Endothelial cell of umbilical vein (primary cell): ENCODE data around the gene PPP2R3B. TPM values are rescaled to one million over a fixed set of nuclear protein-coding genes. Genes with fewer than 3 reads are reported as not detected.

Experiments
- BruUV-seq: library from RNA; stranded (reverse); fragments of 400-500 nt; replicated peaks from 2 replicates; lab custom pipeline; 2021; lab: Mats Ljungman, UMichigan
- CTCF ChIA-PET: fragments of 300-600, 350-600 bp; sonication (Branson Sonifier 250); formaldehyde crosslinking; loops from one replicate; lab custom pipeline; 2021; ENCODE audit warnings: antibody characterized with exemption, inconsistent platforms; lab: Charles Lee
- POLR2A ChIA-PET: fragments of 300-600, 350-600 bp; sonication (Branson Sonifier 250); formaldehyde crosslinking; loops from one replicate; lab custom pipeline; 2021; ENCODE audit warnings: antibody characterized with exemption, inconsistent platforms; lab: Charles Lee
- DNase-seq: peaks from one replicate; pipeline ENCODE4 v3.0.0-alpha.2; 2011; ENCODE audit warnings: low read depth, low spot score
- FAIRE-seq: peaks from 2 replicates; lab custom pipeline; 2011; peaks lifted over from hg19 to GRCh38; lab: Jason Lieb, UNC
- H2AFZ ChIP-seq: 2 replicates; pipeline ENCODE4 v1.6.0; 2012; ENCODE audit warnings: low read depth, low read length, control low read depth, inconsistent platforms
- H3K27ac ChIP-seq: 2 replicates; pipeline ENCODE4 v1.5.1; 2011; ENCODE audit warnings: low read depth, mild to moderate bottlenecking, control low read depth, low read length, moderate library complexity; ENCODE audit not compliant: insufficient read depth
- H3K27me3 ChIP-seq, 2 experiments: 2 replicates each; pipeline versions ENCODE4 v1.6.0 to v1.6.1; 2011; ENCODE audit warnings: low read length in 2 of 2, mixed read lengths in 1 of 2; ENCODE audit not compliant: control insufficient read depth in 2 of 2, insufficient read depth in 2 of 2
- H3K36me3 ChIP-seq, 2 experiments: 2 replicates in 1 of 2; 3 replicates in 1 of 2; pipeline ENCODE4 v1.5.1; 2011; ENCODE audit warnings: low read length in 2 of 2, mild to moderate bottlenecking in 1 of 2, moderate library complexity in 1 of 2; ENCODE audit not compliant: control insufficient read depth in 2 of 2, insufficient read depth in 2 of 2; ENCODE audit errors: extremely low read depth in 1 of 2
- H3K4me1 ChIP-seq: 3 replicates; pipeline ENCODE4 v1.5.1; 2011; ENCODE audit warnings: mild to moderate bottlenecking, low read length; ENCODE audit not compliant: control insufficient read depth, insufficient read depth; ENCODE audit errors: extremely low read depth
- H3K4me2 ChIP-seq: 2 replicates; pipeline ENCODE4 v1.6.1; 2011; ENCODE audit warnings: low read length, control low read depth, mixed read lengths; ENCODE audit not compliant: insufficient read depth
- H3K4me3 ChIP-seq, 3 experiments: fragments of 200-600 bp in 1 of 3; sonication (generic), shearing (Covaris generic) in 1 of 3; replicated peaks in 1 of 3; 2 replicates each; pipeline ENCODE4 v1.5.1; 2011 to 2016; ENCODE audit warnings: control low read depth in 3 of 3, low read length in 3 of 3, mild to moderate bottlenecking in 2 of 3, inconsistent platforms in 1 of 3, low read depth in 1 of 3, moderate library complexity in 1 of 3; ENCODE audit not compliant: insufficient read depth in 1 of 3
- H3K79me2 ChIP-seq: 2 replicates; pipeline ENCODE4 v1.6.0; 2012; ENCODE audit warnings: low read length, inconsistent platforms; ENCODE audit not compliant: control insufficient read depth, insufficient read depth
- H3K9ac ChIP-seq: replicated peaks from 2 replicates; pipeline ENCODE3; 2011; ENCODE audit warnings: low read length, control low read depth; ENCODE audit not compliant: insufficient read depth; ENCODE audit errors: extremely low read depth
- H3K9me1 ChIP-seq: replicated peaks from 3 replicates; pipeline ENCODE4 v1.6.0; 2011; ENCODE audit warnings: mild to moderate bottlenecking, low read length; ENCODE audit not compliant: control insufficient read depth, insufficient read depth; ENCODE audit errors: extremely low read depth
- H3K9me3 ChIP-seq: replicated peaks from 2 replicates; pipeline ENCODE4 v1.5.1; 2012; ENCODE audit warnings: low read length, inconsistent platforms; ENCODE audit not compliant: control insufficient read depth, insufficient read depth
- H4K20me1 ChIP-seq: replicated peaks from 2 replicates; pipeline ENCODE3; 2011; ENCODE audit warnings: mild to moderate bottlenecking, low read length; ENCODE audit not compliant: control insufficient read depth, insufficient read depth; ENCODE audit errors: extremely low read depth
- CTCF ChIP-seq, 2 donors: IDR thresholded peaks; 1 replicate in 1 of 2; 2 replicates in 1 of 2; pipeline ENCODE4 v1.5.1; 2011; ENCODE audit warnings: low read length in 2 of 2, mild to moderate bottlenecking in 2 of 2, moderate library complexity in 2 of 2, control low read depth in 1 of 2, inconsistent platforms in 1 of 2, low read depth in 1 of 2; ENCODE audit not compliant: insufficient read depth in 1 of 2; ENCODE audit errors: extremely low read depth in 1 of 2
- EZH2 ChIP-seq: IDR thresholded peaks from 2 replicates; pipeline ENCODE4 v1.6.1; 2012; ENCODE audit warnings: borderline replicate concordance, low read depth, mild to moderate bottlenecking, moderate library complexity, low read length, inconsistent platforms; ENCODE audit not compliant: severe bottlenecking
- FOS ChIP-seq: IDR thresholded peaks from 2 replicates; pipeline ENCODE4 v1.6.1; 2011; ENCODE audit warnings: mild to moderate bottlenecking, low read length, moderate library complexity, borderline replicate concordance; ENCODE audit not compliant: insufficient read depth
- GATA2 ChIP-seq: IDR thresholded peaks from 2 replicates; pipeline ENCODE4 v1.7.0; 2011; ENCODE audit warnings: low read depth, mild to moderate bottlenecking, moderate library complexity, mixed read lengths, low read length; ENCODE audit not compliant: insufficient read length, insufficient read depth
- JUN ChIP-seq: IDR thresholded peaks from 2 replicates; pipeline ENCODE4 v1.6.1; 2011; ENCODE audit warnings: borderline replicate concordance, low read depth; ENCODE audit not compliant: insufficient read length, insufficient read depth
- MAX ChIP-seq: IDR thresholded peaks from 2 replicates; pipeline ENCODE4 v1.6.1; 2011; ENCODE audit not compliant: insufficient read depth, insufficient read length
- MYC ChIP-seq: IDR thresholded peaks from one replicate; pipeline ENCODE4 v1.6.1; 2011; ENCODE audit warnings: mild to moderate bottlenecking, low read depth, low read length
- POLR2A ChIP-seq: IDR thresholded peaks from 2 replicates; pipeline ENCODE4 v1.6.1; 2012; ENCODE audit warnings: low read depth, mild to moderate bottlenecking, control low read depth, low read length
- POLR2AphosphoS5 ChIP-seq: IDR thresholded peaks from 2 replicates; pipeline ENCODE4 v1.6.1; 2012; ENCODE audit warnings: low read depth, mild to moderate bottlenecking, control low read depth, low read length, moderate library complexity; ENCODE audit not compliant: insufficient read depth
- dilution Hi-C: fragments of 300-500 bp; cut with MboI; formaldehyde crosslinking; loops from one replicate; pipeline ENCODE4 v1.15.0; 2019; ENCODE audit warnings: low sequenced_read_pairs; ENCODE audit not compliant: extremely low pct_ligation_motif_present
- intact Hi-C: fragments of 100-400 bp; cut with micrococcal nuclease; formaldehyde crosslinking; loops from one replicate; pipeline ENCODE4 v1.10.0; 2022
- polyA plus RNA-seq, 4 experiments: library from polyadenylated mRNA; depleted of rRNA in 3 of 4; stranded (reverse) in 3 of 4; unstranded in 1 of 4; fragments of >200 nt; gene quantifications; 2 replicates each; pipeline versions ENCODE4 v1.2.1 to v1.2.3, GENCODE V29; 2011 to 2012; ENCODE audit warnings: missing spikeins in 1 of 4
- total RNA-seq: library from RNA; stranded (reverse); gene quantifications from 2 replicates; pipeline ENCODE4 v1.2.3, GENCODE V29; 2021

Gene PPP2R3B
- total and polyA plus RNA-seq, 2 donors (not counting 3 experiments of a cell fraction or from before 2014, with no cell fraction given): 19.1 to 33.6 TPM

- Histone ChIP-seq H3K79me2 (no peaks in the 10 kb centered on the region), H3K27me3 (no peaks in the 10 kb centered on the region), H3K9ac (no peak overlapping the region), H3K36me3 (no peaks in the 10 kb centered on the region), H3K4me2 (no peak overlapping the region), H3K9me3 (no peaks in the 10 kb centered on the region), H3K27ac (no peak overlapping the region), H3K4me1 (no peaks in the 10 kb centered on the region), H3K4me3 (no peak overlapping the region), H3K9me1 (no peaks in the 10 kb centered on the region), H2AFZ (no peak overlapping the region), H4K20me1 (no peaks in the 10 kb centered on the region)
- CTCF ChIA-PET: no interaction called here
- TF ChIP-seq JUN (no peak), CTCF (IDR thresholded peaks at IDR 0.05; ENCODE audit: extremely low read depth in 1 of 2, insufficient read depth in 1 of 2, low read depth in 1 of 2, low read length in 2 of 2) (no peak)
- POLR2A ChIA-PET: no interaction called here
- dilution Hi-C loops (no loop called here), intact Hi-C loops (no loop called here)
- FAIRE-seq: no peak
- BruUV-seq: no TSS peak
- no peak for DNase-seq
These were observed 8.1 kb upstream of the PPP2R3B start for GRCh38 chrX:394830-395229.

GRCh38 chrX:392575-392846 is 5.8 kb upstream of the PPP2R3B start:
- Histone ChIP-seq H3K27me3 (no peaks in the 10 kb centered on the region), H3K4me3 (no peak overlapping the region), H4K20me1 (no peaks in the 10 kb centered on the region), H3K9ac (no peak overlapping the region), H3K79me2 (no peaks in the 10 kb centered on the region), H3K27ac (no peak overlapping the region), H3K36me3 (no peaks in the 10 kb centered on the region), H3K4me2 (no peak overlapping the region), H3K4me1 (no peaks in the 10 kb centered on the region), H3K9me1 (no peaks in the 10 kb centered on the region), H2AFZ (no peak overlapping the region), H3K9me3 (no peaks in the 10 kb centered on the region)
- FAIRE-seq (no peak), DNase-seq (no peak)
- ChIA-PET POLR2A (no interaction called here), CTCF (no interaction called here)
- TF ChIP-seq CTCF (IDR thresholded peaks at IDR 0.05; ENCODE audit: extremely low read depth in 1 of 2, insufficient read depth in 1 of 2, low read depth in 1 of 2, low read length in 2 of 2) (no peak), MYC (no peak), POLR2A (no peak), JUN (no peak), MAX (no peak), POLR2AphosphoS5 (no peak), EZH2 (no peak), FOS (no peak), GATA2 (no peak)
- intact Hi-C loops (no loop called here), dilution Hi-C loops (no loop called here)
- BruUV-seq: no TSS peak
